ENCODE measurements around the gene RBM17. TPM values are rescaled to one million over a fixed set of nuclear protein-coding genes. Genes with fewer than 3 reads are reported as not detected.

RBM17 gene
- total RNA-seq, 1 experiment from 2014 or later = 129 TPM

DNA sequence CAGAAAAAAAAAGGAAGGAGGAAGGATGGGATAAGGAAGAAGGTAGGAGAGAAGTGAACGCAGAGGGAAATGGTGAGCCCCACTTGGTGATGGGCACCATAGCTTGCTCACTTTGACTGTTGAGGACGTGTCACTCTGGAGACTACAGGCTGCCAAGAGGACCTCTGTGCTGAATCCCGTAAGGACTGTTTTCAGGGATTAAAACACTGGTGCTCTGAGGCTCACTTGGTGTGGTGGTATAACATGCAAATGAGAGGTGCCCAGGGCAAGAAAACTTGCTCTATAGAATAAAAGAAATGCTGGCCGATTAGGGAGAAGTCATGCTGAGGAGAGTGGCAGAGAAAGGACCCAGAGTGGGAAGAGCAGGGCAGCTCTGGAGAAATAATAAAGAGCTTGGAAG is 21.4 kb upstream of the RBM17 start:
- no peaks in the 10 kb centered on the region for H4K20me1 ChIP-seq (ENCODE audit: insufficient read depth)
- H3K27me3 ChIP-seq (ENCODE audit: insufficient read depth, low read length) = peaks cover 22% of the 10 kb centered on the region; the same call in 1 of the 2 replicates
- ChIA-PET CTCF (no interaction called here), RAD21 (ENCODE audit: low non-redundant PET in 1 of 2, low total read pairs in 2 of 2, uncharacterized antibody in 2 of 2, unreplicated experiment in 2 of 2) (no interaction called here), POLR2A (no interaction called here)
- H3K36me3 ChIP-seq (ENCODE audit: control insufficient read depth in 1 of 2, insufficient read depth in 2 of 2, low read length in 2 of 2) = no peaks in the 10 kb centered on the region
- H3K4me3 ChIP-seq (replicated peaks in 1 of 2; ENCODE audit: low read depth in 1 of 2, low read length in 2 of 2) = no peak overlapping the region
- intact Hi-C loops (cut with micrococcal nuclease) = no loop called here
- ATAC-seq = no peak
- no peaks in the 10 kb centered on the region for H3K9me3 ChIP-seq (ENCODE audit: control insufficient read depth in 1 of 2, insufficient read depth in 1 of 2, low read depth in 1 of 2, low read length in 2 of 2)
- H3K27ac ChIP-seq (ENCODE audit: low read depth, low read length) = no peak overlapping the region
- no TSS peak for BruUV-seq (replicated peaks)
- H3K4me2 ChIP-seq (ENCODE audit: low read length) = no peak overlapping the region
- H3K79me2 ChIP-seq (ENCODE audit: insufficient read depth, low read length) = no peaks in the 10 kb centered on the region
- DNase-seq (ENCODE audit: low read depth, low spot score) = no peak
- TF ChIP-seq, protein P1, sequence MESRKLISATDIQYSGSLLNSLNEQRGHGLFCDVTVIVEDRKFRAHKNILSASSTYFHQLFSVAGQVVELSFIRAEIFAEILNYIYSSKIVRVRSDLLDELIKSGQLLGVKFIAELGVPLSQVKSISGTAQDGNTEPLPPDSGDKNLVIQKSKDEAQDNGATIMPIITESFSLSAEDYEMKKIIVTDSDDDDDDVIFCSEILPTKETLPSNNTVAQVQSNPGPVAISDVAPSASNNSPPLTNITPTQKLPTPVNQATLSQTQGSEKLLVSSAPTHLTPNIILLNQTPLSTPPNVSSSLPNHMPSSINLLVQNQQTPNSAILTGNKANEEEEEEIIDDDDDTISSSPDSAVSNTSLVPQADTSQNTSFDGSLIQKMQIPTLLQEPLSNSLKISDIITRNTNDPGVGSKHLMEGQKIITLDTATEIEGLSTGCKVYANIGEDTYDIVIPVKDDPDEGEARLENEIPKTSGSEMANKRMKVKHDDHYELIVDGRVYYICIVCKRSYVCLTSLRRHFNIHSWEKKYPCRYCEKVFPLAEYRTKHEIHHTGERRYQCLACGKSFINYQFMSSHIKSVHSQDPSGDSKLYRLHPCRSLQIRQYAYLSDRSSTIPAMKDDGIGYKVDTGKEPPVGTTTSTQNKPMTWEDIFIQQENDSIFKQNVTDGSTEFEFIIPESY (IDR thresholded peaks at IDR 0.05; ENCODE audit: extremely low read depth, insufficient replicate concordance, low read length) = no peak
- TF ChIP-seq RAD21 (IDR thresholded peaks at IDR 0.05; ENCODE audit: low read depth) (no peak), SRF (IDR thresholded peaks at IDR 0.05; ENCODE audit: low read depth) (no peak), SP1 (IDR thresholded peaks at IDR 0.05; ENCODE audit: low read depth) (no peak), CBX3 (IDR thresholded peaks at IDR 0.05; ENCODE audit: low read depth) (no peak), ZFX (IDR thresholded peaks at IDR 0.05) (no peak), FOSL1 (IDR thresholded peaks at IDR 0.05; ENCODE audit: low read depth) (no peak), MAX (IDR thresholded peaks at IDR 0.05) (no peak), REST (IDR thresholded peaks at IDR 0.05; ENCODE audit: low read depth) (no peak)
- H3K9ac ChIP-seq (ENCODE audit: low read length) = no peak overlapping the region
- H3K4me1 ChIP-seq (ENCODE audit: control insufficient read depth in 1 of 2, insufficient read depth in 2 of 2, low read length in 2 of 2) = no peaks in the 10 kb centered on the region
- H3K9me2 ChIP-seq (ENCODE audit: insufficient read depth) = no peaks in the 10 kb centered on the region
- no peak overlapping the region for H2AFZ ChIP-seq (ENCODE audit: low read depth, low read length, poor library complexity, severe bottlenecking)

Data from HCT116 (cell line).